ENCODE results near the gene EAF1.
"Not testable (repeated sequence)": the region's sequence is repeated elsewhere in the genome, so short reads cannot be mapped to it uniquely, and the experiment has no call there.

The EAF1 gene

GRCh38 chr3:15405448-15406050, 21.8 kb upstream of the EAF1 start:
- in situ Hi-C loops (cut with MboI; ENCODE audit: low sequenced_read_pairs), result no loop called here

DNA sequence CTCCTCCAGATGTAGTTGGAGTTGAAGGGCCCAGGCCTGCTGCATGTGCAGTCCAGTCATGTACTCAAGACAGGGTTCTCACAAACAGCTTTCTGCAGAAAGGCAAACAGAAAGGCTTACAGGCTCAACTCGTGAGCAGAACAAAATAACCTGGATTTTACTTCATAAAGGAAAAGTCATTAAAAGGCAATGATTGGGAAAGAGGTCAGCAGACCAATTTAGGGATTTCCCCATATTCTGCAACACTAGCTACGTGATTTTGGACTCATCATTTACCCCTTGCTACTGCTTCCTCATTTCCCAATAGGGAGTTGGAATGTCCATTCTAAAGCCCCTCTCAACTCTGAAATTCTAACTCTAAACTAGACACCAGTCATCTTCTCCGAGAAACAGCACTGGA, 18.2 kb upstream of the EAF1 start:
- in situ Hi-C loops (cut with MboI; ENCODE audit: low sequenced_read_pairs), result no loop called here

- in situ Hi-C loops (cut with MboI; ENCODE audit: low sequenced_read_pairs), result no loop called here
Measured at GRCh38 chr3:15409774-15410173, 17.6 kb upstream of the EAF1 start.

DNA sequence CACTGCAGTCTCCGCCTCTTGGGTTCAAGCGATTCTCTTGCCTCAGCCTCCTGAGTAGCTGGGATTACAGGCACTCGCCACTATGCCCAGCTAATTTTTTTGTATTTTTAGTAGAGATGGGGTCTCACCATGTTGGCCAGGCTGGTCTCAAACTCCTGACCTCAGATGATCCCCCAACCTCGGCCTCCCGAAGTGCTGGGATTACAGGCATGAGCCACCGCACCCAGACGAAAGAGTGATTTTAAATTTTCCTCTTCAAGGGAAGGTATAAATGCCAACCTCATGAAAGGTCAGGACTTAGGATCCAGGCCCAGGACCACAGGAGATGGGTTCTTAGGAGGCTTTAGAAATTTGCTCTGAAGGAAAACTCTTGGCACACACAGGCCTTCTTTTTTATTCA, 16.4 kb upstream of the EAF1 start:
- in situ Hi-C loops (cut with MboI; ENCODE audit: low sequenced_read_pairs), result not testable (repeated sequence)

DNA sequence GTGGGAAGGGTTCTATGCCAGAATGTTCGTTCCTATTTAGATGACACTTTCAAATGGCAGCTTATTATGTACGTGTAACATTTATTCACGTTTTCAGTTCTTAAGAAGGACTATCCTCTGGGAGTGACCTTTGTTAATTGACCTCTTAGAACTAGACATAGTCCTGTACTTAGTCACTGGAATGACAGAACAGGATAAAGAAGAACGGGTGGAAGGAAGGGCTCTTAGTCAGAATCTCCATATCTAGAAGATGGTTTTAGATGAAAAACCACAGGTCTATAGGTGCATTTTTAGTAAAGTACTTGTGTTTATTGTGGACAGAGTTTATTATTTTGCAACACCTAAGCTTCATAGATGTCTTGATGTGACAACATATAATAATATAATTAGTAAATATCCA, 6.5 kb upstream of the EAF1 start:
- in situ Hi-C loops (cut with MboI; ENCODE audit: low sequenced_read_pairs), result no loop called here

DNA sequence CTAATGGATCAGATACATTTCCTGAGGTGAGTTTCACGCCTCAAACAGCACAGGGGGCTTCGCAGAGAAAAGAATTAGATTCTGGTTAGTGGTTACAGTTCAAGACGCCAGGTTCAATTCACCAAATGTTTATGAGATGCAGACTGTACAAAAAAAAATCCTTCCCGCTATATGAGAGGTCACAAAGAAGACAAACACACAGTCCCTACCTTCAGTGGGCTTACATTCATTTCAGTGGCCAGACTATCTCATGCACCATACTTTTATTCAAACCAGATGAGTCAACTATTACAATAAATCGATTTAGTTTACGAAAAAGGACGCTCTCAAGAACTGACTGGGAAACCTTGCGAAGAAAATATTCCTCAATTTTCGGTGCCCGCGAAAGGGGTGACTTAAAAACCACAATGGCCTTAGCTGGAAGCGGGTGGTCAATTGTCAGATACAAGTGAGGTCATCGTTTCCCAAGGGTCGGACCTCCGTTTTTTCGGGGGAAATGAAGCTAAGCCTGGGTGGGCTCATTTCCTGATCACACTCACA, 749 bp upstream of the EAF1 start:
- in situ Hi-C loops (cut with MboI; ENCODE audit: low sequenced_read_pairs), result no loop called here

DNA sequence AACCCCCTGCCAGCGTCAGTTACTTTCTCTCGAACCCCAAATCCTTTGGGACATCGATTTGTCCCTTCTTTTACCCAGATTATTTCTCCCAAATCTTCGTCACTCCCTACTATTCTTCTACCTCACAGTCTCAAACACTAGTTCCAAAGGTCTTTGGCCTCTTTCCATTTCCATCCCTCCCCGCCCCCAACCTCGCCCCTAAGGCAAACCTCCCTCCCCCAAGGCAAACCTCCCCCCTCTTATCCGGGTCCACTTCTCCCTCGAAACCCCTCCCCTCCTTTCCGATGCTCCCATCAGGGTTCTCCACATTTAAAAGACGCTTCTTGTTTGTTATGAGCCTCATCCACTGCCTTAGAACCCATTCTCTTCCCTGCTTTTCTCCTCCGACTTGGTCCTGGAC, 583 bp downstream of the EAF1 start:
- in situ Hi-C loops (cut with MboI; ENCODE audit: low sequenced_read_pairs), result no loop called here

- in situ Hi-C loops (cut with MboI; ENCODE audit: low sequenced_read_pairs), result no loop called here
Measured at GRCh38 chr3:15428539-15428938, 1.1 kb downstream of the EAF1 start.

GRCh38 chr3:15429080-15429479, 1.7 kb downstream of the EAF1 start:
- in situ Hi-C loops (cut with MboI; ENCODE audit: low sequenced_read_pairs), result no loop called here

- in situ Hi-C loops (cut with MboI; ENCODE audit: low sequenced_read_pairs), result no loop called here
Measured at GRCh38 chr3:15430624-15431023, 3.2 kb downstream of the EAF1 start.

DNA sequence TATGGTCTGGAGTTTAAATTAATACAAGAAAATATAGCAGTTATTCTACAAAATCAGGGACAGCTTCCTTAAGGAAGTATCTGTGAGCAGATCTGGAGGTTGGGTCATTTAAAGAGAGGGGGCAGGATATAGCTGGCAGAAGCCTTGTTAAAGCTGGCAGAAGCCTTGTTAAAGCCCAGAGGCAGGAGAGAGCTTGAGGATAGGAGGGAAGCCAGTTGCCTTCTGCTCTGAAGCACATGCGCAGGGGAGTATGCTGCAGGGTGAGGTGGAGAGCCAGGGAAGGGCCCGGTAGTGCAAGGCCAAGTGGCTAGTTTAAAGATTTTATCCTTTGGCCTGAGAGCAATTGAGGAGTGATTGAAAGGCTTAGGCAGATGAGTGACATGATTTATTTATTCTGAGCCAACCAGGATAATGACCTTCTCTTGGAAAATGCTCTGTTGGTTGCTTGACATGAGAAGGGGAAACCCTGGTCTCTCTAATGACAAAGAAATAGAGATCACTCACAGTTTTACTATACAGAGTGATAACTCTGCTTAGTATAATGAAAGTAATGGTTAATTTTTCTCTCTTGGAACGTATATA, 3.9 kb downstream of the EAF1 start:
- in situ Hi-C loops (cut with MboI; ENCODE audit: low sequenced_read_pairs), result no loop called here

DNA sequence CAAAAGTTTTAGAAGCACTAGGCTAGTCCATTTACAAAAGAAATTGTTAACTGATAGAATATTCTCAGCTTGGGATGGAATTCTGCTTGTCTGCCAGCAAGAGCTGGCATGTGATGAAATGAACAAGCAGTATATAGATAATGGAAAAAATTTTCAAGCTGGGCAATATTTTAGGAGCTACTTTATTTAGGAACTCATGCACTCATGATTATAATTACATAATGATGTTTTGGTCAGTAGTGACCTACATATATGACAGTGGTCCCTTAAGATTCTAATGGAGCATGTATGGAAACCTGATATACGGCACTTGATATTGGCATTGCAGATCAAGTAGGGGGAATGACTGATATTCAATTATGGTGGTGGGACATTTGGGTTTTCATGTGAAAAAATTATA, 6.1 kb downstream of the EAF1 start:
- in situ Hi-C loops (cut with MboI; ENCODE audit: low sequenced_read_pairs), result no loop called here

GRCh38 chr3:15434756-15435155, 7.4 kb downstream of the EAF1 start:
- in situ Hi-C loops (cut with MboI; ENCODE audit: low sequenced_read_pairs), result no loop called here

DNA sequence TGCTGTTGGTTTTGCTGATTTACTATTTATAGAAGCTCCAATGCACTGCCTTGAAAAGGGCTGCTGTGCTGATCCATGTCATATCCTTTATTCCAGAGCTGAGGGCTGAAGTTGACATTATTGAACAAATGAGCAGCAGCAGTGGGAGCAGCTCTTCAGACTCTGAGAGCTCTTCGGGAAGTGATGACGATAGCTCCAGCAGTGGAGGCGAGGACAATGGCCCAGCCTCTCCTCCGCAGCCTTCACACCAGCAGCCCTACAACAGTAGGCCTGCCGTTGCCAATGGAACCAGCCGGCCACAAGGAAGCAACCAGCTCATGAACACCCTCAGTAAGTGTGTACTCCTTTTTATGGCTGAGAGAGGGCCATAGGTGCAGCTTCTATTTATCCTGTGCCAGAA, 8.8 kb downstream of the EAF1 start:
- in situ Hi-C loops (cut with MboI; ENCODE audit: low sequenced_read_pairs), result no loop called here

- in situ Hi-C loops (cut with MboI; ENCODE audit: low sequenced_read_pairs), result no loop called here
Measured at GRCh38 chr3:15438983-15439382, 11.6 kb downstream of the EAF1 start.

DNA sequence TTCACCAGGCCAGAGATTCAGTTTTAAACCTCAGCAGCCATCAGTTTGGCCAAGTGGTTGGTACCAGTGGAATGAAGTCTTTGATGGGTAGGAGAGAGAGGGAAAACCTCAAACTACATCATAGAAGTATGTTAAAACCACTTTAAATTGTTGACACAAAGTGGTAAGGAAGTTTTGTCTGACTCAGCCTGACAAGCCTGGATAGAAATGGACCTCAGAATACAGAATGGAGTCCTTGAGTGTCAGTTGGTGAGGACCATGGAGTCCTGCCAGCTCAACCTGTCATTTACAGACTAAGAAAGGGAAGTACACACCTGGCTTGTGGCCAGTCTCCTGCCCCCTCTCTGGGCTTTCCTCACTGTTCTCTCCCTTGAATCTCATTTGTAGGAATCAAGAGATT, 12.1 kb downstream of the EAF1 start:
- in situ Hi-C loops (cut with MboI; ENCODE audit: low sequenced_read_pairs), result no loop called here

DNA sequence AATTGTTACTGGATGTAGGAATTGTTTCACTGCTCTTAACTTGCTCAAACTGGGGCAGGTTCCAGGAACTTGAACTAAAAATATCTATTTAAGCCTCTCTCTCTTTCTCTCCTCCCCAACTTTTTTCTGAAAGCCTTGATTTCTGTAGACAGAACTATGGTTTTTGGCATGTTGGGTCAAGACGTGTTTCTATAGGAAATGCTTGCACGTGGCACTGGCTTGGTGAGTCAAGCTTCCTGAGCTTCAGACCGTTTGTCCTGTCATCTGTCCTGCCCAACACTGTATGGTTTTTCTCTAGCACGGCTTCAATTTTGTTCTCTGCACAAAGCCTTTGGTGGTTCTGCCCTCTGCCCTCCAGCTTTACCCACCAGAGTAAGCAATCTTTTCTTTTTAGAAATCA, 13.5 kb downstream of the EAF1 start:
- in situ Hi-C loops (cut with MboI; ENCODE audit: low sequenced_read_pairs), result no loop called here

- in situ Hi-C loops (cut with MboI; ENCODE audit: low sequenced_read_pairs), result no loop called here
Measured at GRCh38 chr3:15443826-15444524, 16.6 kb downstream of the EAF1 start.

DNA sequence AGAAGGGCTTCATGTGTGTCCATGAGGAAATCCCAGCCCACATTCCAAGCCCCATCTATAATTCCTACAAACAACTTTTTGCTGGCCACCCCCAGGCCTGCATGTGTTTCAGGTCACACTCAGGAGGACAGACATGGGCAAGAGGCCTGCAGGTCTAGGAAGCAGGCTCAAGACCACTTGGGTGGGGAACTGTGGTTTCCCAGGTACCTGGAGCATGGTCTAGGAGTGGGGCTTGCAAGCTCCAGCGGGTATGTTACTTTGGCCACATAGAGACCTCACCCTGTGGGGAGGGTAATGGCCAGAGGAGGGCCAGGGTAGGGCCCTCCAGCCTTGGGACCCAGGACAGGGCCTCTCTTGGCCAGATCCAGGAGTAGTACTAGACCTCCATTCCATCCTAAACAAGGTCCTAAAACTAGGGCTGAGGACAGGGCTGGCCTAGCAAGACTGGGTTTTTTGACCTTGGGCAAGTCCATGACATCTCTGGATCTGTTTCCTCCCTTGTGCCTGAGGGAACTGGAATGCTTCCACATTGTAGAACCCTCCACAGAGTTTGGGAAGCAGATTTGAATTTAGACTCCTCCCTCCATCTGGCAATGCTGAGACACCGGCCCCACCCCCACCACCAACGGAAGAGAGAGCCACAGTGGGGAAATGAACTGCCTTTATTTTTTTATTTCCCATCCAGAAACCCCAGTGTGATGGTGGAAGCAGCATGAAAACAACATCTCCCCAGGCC, 22.3 kb downstream of the EAF1 start:
- in situ Hi-C loops (cut with MboI; ENCODE audit: low sequenced_read_pairs), result no loop called here

DNA sequence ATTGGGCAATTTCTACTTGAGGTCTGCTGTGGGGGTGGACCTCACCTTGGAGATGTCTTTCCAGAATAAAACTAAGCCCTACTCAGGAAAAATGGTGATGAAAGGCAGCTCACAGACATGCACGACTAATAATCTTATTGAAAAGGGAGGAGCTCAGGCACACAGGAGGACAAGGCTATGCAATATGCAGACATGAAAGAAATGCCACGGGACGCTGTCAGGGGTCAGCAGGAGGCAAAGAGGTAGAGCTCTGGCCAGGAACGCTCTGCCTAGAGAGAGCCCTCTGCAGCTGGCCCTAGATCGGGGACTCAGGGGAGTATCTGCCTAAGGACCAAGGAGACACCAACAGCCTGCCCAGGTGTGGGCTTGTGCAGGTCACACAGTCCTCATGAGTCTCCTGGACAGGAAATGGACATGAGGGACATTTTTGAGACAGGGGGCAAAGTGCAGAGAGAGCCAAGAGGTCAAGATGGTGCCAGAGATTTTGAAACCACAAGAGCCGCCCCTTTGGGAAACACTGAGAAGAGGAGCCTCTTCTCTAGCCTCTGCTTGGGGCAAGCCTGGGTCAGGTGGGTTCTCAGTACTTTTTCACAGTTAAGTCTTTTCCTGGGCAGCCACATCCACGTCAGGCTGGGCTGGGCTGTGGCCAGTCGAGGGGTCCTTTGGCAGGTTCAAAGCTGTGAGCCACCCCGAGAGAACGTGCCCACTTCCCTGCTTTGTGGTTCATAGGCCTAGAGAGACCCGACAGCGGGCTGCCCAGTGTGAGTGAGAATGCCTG, 23.2 kb downstream of the EAF1 start:
- in situ Hi-C loops (cut with MboI; ENCODE audit: low sequenced_read_pairs), result no loop called here

Measured in HL-60/S4 treated with retinoic acid at 250 ng/mL for 4 days and 3 days (cell line).